ENCODE results near the gene KRT20.
"Not testable (repeated sequence)": the region's sequence is repeated elsewhere in the genome, so short reads cannot be mapped to it uniquely, and the experiment has no call there.

Gene KRT20, protein sequence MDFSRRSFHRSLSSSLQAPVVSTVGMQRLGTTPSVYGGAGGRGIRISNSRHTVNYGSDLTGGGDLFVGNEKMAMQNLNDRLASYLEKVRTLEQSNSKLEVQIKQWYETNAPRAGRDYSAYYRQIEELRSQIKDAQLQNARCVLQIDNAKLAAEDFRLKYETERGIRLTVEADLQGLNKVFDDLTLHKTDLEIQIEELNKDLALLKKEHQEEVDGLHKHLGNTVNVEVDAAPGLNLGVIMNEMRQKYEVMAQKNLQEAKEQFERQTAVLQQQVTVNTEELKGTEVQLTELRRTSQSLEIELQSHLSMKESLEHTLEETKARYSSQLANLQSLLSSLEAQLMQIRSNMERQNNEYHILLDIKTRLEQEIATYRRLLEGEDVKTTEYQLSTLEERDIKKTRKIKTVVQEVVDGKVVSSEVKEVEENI

DNA sequence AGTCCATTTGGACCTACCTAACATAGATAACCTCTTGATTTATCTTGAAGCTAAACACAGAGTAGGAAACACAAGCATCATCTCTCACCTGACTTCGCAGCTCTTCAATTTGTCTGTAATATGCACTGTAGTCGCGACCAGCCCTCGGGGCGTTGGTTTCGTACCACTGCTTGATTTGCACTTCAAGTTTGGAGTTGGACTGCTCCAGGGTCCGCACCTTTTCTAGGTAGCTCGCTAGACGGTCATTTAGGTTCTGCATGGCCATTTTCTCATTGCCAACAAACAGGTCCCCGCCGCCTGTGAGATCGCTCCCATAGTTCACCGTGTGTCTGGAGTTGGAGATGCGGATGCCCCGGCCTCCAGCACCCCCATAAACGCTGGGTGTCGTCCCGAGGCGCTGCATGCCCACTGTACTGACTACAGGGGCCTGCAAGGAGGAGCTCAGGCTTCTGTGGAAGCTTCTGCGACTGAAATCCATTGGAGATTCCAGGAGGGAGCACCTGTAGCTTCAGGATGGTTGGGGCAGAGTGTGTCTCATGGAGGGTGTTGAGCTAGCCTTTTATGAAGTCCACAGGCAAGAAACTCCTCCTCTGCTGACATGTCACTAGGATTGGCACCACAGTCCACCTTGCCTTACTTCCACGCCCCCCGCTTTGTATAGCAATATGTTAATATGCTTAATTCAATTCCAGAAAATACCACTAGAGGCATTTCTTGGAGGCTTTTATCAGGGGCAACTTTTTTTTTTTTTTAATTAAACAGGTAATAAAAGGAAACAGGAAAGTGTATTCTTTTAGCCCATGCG is at the start of gene KRT20:
TSS of gene KRT20 (minus strand) at position 535 of the 805 bp plus-strand sequence. CDS start at position 478, 57 bp downstream.
- DNase-seq (ENCODE audit: low read depth) = no peak

DNA sequence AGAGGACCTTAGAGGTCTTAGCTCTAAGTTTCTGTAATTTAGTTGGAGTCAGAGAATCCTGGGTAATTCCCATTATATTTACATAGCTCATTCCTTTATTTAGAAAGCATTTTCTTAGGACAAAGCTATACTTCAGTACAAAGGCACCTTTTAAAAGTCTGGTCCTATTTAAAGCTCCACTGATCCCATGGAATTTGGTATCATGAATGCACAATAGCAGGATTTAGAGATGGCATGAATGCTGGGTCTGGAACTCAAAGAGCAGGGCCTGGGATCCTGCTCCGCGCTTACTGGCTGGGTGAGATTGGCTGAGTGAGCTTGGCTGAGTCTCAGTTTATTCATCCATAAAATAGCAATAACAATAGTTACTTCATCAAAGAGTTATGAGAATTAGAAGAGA is 47.6 kb upstream of the KRT20 start:
- no peak for DNase-seq (ENCODE audit: low read depth)

DNA sequence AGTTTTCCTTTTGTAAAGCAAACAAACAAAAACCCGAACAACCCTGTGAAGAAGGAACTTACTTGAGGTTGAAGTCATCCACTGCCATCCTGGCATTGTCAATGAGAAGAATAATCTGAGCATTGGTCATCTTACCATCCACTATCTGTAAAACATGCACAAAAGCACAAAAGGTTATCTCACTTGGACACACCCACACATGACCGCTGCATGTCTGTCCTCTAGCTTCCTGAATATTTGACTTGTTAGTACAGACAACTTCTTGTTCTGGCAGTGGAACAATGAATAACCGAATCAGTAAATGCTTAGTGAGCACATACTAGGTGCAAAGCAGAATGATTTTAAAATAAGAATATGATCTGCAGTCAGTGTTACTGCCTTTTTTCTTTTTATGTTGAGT is 46.3 kb upstream of the KRT20 start:
- DNase-seq (ENCODE audit: low read depth) = no peak

DNA sequence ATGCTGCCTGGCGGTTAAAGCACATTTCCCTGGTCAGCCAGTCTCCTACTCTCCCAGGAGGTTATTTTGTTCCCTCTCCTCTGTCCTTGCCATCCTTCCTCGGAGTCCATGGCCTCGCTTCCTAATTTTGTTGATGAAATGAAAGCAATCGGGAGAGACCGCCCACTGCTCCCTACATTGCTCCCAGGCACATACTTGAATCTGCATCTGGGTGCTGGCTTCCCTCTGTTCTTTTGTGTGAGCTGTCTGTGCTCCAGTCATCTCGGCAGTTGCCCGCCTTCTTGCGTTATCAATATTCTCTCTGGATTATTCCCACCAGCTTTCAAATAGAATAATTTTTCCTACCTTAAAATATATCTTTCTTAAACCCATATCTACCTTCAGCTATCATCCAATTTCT is 41.3 kb upstream of the KRT20 start:
- no peak for DNase-seq (ENCODE audit: low read depth)

DNA sequence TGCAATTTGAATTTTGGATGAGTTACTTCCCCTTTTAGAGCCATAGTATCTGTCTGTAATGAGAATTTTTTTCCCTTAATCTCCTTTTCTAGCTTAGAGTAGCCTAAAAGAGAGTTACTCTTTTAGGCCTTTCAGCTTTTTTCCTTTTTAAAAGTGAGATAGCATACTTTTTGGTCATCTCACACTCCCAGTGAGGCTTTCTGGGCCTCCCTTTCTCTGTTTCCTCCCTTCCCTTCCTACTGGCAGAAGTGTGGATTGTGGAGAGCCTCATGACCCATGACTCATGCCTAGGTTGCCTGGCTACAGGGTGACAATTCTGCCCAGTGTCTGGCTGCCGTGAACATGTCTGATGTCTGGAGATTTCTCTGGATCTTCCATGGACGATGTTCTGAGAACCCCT is 37.2 kb upstream of the KRT20 start:
- peak; percentile 73 for DNase-seq (ENCODE audit: low read depth)

DNA sequence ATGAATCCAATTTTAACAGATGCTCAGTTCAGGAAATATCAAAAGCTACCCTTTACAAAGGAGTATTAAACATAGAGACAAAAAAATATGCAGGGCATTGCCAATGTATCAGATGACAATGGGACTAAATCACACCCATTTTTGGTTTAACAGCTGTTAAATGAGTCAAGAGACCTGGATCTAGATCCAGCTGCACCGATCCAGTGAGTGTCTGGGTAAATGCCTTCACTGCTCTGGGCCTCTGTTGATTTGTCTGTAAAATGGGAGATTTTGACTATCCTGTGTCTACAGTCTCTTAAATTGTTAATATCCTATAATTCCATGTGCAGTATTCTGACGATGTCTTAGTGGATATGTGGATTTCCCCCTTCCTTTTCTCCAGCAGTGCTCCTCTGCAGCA is 36.0 kb upstream of the KRT20 start:
- DNase-seq (ENCODE audit: low read depth) = no peak

DNA sequence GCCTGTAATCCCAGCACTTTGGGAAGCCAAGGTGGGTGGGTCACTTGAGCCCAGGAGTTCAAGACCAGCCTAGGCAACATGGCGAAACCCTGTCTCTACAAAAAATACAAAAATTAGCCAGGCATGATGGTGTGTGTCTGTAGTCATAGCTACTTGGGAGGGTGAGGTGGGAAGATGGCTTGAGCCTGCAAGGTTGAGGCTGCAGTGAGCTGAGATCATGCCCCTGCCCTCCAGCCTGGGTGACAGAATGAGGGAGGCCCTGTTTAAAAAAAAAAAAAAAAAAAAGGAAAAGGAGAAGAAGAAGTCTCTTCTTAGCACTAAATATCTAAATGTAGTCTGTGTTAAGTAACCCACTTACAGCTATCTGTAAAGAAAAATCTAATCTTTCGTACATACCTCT is 32.1 kb upstream of the KRT20 start:
- not testable (repeated sequence) for DNase-seq (ENCODE audit: low read depth)

DNA sequence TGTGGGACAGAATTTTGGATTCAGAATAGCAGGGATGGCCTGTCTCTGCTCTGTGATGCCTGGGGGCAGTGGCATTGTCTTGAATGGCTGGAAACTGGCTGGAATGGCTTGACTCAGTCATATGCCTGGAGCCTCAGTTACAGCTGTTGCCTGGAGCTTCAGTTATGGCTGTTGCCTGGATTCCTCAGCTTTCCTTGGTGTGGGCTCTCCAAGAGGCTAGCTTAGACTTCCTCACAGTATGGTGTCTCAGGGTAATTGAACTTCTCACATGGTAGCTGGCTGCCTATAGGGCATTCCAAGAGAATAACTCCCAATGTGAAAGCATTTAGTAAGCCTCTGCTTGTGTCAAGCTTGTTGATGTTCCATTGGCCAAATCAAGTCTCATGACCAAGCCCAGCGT is 31.3 kb upstream of the KRT20 start:
- no peak for DNase-seq (ENCODE audit: low read depth)

DNA sequence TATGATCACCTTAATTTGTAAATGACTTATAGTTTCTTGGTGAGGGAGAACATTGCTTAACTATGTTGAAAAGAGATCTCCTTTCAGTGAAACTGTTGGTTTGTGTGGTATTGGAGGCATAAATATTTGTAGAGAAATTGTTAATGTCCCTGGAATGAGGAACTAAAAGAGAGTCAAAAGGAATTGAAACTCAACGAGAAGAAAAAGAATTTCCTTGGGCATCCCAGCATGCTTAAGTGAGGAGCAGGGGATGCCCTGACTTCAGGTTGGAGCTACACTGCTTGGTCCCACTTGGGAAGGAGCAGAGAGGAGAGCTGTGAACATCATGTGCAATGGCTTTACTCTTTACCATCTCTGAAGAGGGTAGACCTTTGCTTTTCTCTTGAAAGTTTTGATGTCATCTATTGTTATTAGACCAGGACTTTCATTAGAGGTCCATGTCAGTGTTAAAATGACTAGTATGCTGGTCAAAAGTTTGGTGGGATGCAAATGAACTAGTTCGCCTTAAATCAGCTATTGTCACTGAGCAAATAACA is 30.7 kb upstream of the KRT20 start:
- DNase-seq (ENCODE audit: low read depth) = peak; percentile 66

DNA sequence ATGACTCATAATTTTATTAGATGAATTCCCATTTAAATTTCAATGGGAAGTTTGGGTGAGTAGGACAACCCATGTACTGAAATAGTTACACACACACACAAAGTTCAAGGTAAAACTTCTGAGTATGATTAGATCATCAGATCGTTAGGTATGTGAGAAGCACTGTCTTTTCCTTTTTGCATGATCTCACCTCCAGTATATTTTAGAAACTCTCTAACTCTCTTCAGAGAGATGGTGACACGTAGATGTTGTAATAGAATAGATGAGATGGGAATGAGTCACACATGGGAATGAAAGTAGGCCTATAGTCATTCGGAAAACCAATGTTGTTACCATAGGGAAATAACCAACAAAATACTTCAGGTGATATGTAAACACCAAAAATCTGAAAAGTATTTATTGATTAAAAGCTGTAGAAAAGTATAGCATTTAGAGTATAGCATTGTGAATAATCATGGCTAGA is 30.2 kb upstream of the KRT20 start:
- peak; percentile 80 for DNase-seq (ENCODE audit: low read depth)

DNA sequence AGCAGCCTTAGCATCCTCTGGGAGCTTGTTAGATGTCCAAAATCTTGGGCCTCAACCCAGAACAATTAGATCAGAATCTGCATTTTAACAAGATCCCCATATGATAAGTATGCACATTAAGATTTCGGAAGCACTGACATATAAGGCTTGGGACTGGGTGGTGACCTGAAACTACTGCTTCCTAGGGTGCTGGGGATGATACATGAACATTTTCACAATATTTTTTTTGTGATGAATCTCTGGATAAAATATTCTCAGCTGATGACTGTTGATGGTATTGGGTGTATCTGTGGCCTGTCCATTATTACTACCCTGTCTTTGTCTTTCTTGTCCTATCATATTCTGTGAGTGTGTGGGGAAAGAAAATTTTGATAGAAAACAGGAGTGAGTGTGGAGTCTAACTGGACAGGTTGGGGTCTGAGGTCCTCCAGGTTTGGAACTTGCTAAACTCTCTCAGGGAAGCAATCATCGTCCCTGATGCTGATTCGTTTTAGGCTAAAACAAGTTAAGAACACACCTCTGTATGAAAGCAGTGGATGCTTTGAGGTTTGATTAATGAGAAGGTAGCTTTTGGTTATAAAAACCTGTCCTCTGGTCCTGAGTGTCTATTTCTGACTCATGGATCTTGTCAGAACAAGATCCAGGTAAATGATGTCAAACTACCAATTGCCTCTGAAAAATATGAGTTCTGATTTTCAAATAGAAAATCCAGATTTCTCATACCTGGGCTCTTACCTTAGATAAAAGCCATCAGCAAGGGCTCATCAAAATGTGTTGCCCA is 29.2 kb upstream of the KRT20 start:
- DNase-seq (ENCODE audit: low read depth) = no peak

DNA sequence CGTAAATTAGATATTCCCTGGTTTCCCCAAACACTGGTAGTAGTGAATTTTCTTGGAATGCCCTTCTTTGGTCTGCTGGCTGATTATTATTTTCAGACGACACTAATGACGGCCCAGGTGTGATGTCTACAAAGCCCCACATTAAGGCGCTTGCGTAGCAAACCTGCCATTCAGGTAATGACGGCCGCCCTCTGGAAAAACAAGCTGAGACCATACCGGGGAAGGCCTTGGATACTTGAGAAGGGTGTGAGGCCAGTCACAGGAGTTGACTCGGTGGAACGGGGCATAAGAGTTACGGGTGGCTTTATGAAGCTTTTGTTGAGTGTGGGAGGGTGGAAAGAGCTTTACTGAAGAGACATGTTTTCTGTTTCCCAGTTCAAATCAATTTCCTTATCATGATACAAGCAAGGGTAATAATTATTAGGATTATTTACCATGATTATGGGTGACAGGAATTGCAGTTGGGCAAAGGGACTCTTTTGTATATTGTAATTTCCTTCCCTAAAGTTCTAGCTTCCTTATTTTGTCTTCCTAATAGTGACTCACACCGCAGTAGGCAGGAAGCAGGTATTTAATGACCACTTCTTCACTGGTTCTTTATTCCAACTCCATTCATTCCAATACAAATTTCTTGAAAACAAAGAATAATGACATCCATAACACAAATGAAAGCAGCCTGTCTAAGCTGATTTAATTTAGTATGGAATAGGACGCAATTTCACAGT is 27.6 kb upstream of the KRT20 start:
- no peak for DNase-seq (ENCODE audit: low read depth)

DNA sequence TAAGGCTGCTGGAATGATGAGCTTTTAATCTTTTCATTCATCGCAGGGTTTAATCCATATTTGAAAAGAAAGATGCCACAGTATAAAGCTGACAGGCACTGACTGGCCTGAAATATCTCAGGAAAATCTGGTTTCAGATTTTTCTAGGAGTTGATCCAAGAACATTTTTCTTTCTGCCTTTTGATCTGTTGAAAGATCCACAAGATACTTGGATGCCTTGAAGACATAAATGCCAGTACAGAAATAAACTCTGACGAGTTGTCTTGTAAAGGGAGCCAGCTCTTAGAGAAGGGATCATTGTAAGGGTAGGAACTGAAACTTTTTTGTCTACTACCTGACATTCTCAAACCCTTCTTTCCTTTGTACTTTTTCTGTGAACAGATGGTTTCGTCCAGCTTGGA is 25.4 kb upstream of the KRT20 start:
- peak; percentile 85 for DNase-seq (ENCODE audit: low read depth)

DNA sequence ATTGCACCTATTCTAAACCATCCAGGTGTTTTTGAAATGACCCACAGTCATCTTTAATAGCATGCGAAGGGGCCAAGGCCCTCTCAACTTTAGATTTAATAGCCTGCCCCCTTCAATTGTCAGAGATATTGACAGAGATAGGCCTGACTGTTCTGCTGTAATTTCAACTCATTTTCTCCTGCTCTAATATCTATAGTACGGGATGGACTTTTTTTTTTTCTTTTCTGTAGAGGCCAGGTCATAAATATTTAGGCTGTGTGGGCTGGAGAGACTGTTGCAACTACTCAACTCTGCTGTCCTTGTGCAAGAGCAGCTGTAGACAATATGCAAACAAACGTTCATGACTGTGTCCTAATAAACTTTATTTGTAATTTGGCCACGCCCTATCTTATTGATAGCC is 24.7 kb upstream of the KRT20 start:
- DNase-seq (ENCODE audit: low read depth) = peak; percentile 91

DNA sequence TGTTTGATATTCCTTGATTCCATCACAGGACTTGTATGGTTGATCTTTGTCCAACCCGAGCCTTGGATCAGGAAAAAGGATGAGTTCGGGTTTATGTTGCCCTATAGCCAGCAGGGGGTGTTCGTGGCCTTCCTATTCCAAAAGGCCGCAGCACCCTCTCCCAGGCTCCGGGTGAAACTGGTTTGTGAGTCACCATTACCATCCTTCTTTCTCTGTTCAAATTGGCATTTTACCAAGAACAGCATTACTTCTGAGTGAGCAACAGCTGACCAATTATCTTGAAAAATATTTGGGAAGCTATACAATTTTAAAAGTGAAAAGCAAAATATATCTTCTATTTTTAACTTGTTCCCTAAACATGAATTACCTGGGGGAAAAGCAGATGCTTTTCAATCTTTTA is 24.3 kb upstream of the KRT20 start:
- DNase-seq (ENCODE audit: low read depth) = peak; percentile 92

DNA sequence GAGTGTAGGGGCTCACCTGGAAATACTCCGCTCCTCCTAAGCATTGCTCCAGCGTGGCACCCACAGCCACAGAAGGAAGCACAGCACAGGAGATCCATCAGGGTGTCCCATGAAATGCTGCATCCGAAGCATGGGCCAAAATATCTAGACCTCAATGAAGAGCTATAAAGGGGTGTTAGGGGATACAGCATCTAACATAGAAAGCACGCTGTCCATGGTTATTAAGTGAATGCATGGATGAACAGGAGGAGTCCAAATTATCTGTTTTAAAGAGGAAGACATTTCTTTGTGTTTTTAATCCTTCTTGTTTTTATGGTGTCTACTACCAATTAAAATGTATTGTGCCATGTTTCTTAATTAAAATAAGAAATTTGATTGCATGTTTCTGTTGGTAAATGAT is 21.6 kb upstream of the KRT20 start:
- DNase-seq (ENCODE audit: low read depth) = no peak

DNA sequence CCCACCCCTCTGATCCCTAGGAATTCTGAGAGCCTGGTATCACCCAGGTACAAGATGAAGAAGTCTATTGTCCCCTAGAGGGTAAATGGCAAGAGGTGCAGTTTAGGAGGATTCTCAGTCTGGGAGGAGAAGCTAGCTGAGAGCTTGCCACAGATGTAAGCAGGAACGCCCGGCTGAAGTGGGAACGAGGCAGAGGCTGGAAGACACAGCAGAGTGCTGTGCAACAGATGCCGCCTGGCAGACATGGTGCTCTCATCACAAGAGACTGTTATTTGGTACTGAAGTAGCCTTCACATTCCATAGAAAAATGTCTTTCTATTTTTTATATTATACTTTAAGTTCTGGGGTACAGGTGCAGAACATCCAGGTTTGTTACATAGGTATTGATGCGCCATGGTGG is 20.3 kb upstream of the KRT20 start:
- no peak for DNase-seq (ENCODE audit: low read depth)

DNA sequence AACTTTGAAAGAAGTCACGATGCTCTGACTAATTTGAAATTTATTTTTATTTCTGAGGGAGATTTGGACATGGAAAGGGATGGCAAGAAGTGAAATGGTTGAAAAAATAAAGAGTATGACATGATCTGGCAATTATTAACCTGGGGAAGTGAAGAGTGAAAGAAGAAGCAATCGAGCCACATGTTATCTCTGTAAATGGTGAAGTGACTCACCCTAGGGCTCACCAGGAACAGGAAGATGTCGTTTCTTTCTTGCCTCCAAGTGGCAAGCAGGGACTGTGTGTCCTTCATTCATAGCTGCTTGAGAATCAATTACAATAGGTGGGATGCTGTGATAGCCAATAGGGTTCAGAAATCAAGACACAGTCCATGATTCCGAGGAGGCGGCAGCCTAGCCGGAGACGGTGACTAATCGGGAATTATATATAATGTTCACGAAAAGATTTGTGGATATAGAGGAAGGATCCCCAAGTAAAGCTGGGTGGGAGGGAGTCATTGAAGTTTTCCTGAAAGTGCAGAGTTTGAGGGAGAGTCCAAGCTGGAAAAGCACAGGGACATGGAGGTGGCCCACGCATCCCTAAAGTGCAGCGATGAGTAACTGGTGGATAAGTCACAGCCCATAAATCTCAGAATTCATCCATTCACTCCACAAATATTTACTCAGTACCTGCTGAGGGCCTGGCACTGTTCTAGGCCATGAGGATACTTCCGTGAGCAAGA is 18.2 kb upstream of the KRT20 start:
- no peak for DNase-seq (ENCODE audit: low read depth)

DNA sequence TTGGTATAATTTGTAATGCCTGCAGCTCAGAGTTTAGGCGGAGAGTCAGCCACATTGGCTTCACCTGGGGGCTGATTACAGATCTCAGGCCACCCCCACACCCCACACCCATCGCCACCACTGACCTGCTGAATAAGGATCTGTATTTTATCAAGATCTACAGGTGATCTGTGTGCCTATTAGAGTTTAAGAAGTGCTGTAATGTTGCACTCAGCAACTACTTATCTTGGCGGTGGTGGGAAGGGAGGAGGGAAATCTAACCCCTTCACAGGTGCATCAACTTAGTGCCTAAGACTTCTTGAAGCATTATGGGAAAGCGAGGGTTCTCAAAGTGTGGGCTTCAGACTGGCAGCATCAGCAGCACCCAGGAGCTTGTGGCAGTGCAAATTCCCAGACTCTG is 17.5 kb upstream of the KRT20 start:
- no peak for DNase-seq (ENCODE audit: low read depth)

DNA sequence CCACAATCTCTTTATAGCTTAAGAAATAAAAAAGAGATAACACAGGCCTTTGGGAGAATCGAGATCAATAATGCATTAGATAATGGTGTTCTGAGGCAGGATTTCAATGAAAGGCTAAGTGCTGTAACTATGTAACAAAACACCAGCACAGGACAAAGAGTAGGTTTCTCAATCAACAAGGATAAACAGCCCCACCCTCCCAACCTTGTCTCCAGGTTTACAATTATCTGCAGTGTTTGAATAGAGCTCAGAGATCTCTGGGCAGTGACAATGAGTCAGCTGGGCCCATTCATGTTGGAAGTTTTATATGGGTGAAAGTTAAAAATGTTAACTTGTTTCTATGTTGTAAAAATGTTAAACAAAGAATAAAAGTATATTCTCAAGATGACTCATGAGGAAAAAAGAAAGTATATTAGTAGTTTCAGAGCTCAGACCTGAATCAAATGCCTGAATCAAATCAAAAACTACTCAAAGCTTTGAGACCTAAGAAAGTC is 17.0 kb upstream of the KRT20 start:
- peak; percentile 12 for DNase-seq (ENCODE audit: low read depth)
